ENCODE measurements around the gene IGSF23.

DNA sequence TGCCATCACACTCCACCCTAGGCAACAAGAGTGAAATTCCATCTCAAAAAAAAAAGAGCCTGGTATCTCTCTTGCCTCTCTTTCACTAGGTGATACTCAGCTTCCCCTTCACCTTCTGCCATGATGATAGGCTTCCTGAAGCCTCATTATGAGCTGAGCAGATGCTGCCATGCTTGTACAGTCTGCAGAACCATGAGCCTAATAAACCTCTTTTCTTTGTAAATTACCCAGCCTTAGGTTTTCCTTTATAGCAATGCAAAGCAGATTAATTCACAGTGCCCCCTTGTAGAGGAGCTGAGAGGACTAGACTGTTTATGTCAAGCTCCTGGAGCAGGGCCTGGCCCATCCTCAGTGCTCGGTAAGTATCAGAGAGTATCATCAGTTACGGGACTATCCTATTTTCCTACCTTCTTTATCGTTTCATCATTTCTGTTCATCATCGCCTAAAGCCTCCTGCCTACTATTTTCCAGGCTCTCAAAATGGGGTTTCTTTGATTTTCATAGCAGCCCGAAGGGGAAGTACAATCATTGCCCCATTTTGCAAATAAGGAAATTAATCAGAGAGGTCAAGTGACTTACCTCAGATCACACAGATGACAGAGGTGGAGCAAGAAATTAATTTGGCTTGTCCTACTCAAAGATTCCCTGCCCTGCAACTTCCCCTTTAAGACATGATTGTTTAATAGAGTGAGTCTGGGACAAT is 33.5 kb upstream of the IGSF23 start:
- TF ChIP-seq, protein P1, sequence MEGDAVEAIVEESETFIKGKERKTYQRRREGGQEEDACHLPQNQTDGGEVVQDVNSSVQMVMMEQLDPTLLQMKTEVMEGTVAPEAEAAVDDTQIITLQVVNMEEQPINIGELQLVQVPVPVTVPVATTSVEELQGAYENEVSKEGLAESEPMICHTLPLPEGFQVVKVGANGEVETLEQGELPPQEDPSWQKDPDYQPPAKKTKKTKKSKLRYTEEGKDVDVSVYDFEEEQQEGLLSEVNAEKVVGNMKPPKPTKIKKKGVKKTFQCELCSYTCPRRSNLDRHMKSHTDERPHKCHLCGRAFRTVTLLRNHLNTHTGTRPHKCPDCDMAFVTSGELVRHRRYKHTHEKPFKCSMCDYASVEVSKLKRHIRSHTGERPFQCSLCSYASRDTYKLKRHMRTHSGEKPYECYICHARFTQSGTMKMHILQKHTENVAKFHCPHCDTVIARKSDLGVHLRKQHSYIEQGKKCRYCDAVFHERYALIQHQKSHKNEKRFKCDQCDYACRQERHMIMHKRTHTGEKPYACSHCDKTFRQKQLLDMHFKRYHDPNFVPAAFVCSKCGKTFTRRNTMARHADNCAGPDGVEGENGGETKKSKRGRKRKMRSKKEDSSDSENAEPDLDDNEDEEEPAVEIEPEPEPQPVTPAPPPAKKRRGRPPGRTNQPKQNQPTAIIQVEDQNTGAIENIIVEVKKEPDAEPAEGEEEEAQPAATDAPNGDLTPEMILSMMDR (IDR thresholded peaks at IDR 0.05) = no peak
- no peak for TF ChIP-seq EZH2 (IDR thresholded peaks at IDR 0.05)
